Neural cell (in vitro differentiated cells): ENCODE results near the gene RIN3.

Source experiments
- EP300 ChIP-seq: fragments of 450-650 bp; conservative IDR thresholded peaks from 2 replicates; pipeline ENCODE4 v1.6.1; 2014; ENCODE audit warnings: antibody characterized with exemption, mild to moderate bottlenecking, moderate library complexity; ENCODE audit not compliant: poor library complexity, severe bottlenecking
- EZH2 ChIP-seq: fragments of 200-600, 300-800 bp; shearing (Covaris generic), sonication (generic); IDR thresholded peaks from 2 replicates; pipeline ENCODE4 v1.6.1; 2014; ENCODE audit warnings: antibody characterized with exemption, low read length, borderline replicate concordance, mild to moderate bottlenecking; ENCODE audit not compliant: insufficient read depth, poor library complexity, severe bottlenecking
- MXI1 ChIP-seq: fragments of 450-650 bp; conservative IDR thresholded peaks from 2 replicates; pipeline ENCODE4 v1.6.1; 2014; ENCODE audit warnings: antibody characterized with exemption, mild to moderate bottlenecking; ENCODE audit not compliant: poor library complexity, severe bottlenecking
- POLR2AphosphoS5 ChIP-seq: IDR thresholded peaks from 2 replicates; pipeline ENCODE4 v1.6.1; 2012
- RAD21 ChIP-seq: fragments of 450-650 bp; conservative IDR thresholded peaks from 2 replicates; pipeline ENCODE4 v1.6.1; 2014; ENCODE audit warnings: antibody characterized with exemption, mild to moderate bottlenecking, moderate library complexity
- SMC3 ChIP-seq: fragments of 450-650 bp; conservative IDR thresholded peaks from 2 replicates; pipeline ENCODE4 v1.6.1; 2014; ENCODE audit warnings: antibody characterized with exemption, mild to moderate bottlenecking, moderate library complexity; ENCODE audit not compliant: poor library complexity
- TAF1 ChIP-seq: IDR thresholded peaks from 2 replicates; pipeline ENCODE4 v1.6.1; 2012; ENCODE audit warnings: low read depth
- TF ChIP-seq, protein P1 (sequence below): fragments of 450-650 bp; IDR thresholded peaks from 2 replicates; pipeline ENCODE4 v1.5.1; 2014; ENCODE audit warnings: antibody characterized with exemption, mild to moderate bottlenecking, moderate library complexity; ENCODE audit not compliant: poor library complexity, severe bottlenecking
- TF ChIP-seq, protein P2 (sequence below): IDR thresholded peaks from 2 replicates; pipeline ENCODE4 v1.6.1; 2012; ENCODE audit warnings: borderline replicate concordance

DNA sequence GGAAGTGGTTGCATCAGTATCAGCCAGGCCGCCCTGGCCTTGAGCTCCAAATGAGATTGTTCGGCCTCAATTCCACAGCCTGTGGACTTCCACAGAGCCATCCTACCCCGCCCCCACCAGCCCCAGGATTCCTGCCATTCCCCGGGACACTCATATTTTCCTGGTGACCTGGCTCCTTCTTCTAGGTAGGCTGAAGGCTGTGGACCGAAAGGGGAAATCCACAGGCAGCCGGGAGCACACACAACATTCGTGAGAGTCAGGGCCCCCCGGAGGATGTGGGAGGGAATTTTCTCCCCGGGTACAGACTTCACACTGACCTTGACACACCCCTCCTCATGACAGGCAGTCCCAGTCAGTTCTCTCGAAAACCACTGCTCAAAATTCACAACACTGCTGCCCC, 39.9 kb downstream of the RIN3 start:
- TF ChIP-seq, protein P1, sequence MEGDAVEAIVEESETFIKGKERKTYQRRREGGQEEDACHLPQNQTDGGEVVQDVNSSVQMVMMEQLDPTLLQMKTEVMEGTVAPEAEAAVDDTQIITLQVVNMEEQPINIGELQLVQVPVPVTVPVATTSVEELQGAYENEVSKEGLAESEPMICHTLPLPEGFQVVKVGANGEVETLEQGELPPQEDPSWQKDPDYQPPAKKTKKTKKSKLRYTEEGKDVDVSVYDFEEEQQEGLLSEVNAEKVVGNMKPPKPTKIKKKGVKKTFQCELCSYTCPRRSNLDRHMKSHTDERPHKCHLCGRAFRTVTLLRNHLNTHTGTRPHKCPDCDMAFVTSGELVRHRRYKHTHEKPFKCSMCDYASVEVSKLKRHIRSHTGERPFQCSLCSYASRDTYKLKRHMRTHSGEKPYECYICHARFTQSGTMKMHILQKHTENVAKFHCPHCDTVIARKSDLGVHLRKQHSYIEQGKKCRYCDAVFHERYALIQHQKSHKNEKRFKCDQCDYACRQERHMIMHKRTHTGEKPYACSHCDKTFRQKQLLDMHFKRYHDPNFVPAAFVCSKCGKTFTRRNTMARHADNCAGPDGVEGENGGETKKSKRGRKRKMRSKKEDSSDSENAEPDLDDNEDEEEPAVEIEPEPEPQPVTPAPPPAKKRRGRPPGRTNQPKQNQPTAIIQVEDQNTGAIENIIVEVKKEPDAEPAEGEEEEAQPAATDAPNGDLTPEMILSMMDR, result no peak
- no peak for TF ChIP-seq RAD21
- no peak for TF ChIP-seq EP300
- TF ChIP-seq, protein P2, sequence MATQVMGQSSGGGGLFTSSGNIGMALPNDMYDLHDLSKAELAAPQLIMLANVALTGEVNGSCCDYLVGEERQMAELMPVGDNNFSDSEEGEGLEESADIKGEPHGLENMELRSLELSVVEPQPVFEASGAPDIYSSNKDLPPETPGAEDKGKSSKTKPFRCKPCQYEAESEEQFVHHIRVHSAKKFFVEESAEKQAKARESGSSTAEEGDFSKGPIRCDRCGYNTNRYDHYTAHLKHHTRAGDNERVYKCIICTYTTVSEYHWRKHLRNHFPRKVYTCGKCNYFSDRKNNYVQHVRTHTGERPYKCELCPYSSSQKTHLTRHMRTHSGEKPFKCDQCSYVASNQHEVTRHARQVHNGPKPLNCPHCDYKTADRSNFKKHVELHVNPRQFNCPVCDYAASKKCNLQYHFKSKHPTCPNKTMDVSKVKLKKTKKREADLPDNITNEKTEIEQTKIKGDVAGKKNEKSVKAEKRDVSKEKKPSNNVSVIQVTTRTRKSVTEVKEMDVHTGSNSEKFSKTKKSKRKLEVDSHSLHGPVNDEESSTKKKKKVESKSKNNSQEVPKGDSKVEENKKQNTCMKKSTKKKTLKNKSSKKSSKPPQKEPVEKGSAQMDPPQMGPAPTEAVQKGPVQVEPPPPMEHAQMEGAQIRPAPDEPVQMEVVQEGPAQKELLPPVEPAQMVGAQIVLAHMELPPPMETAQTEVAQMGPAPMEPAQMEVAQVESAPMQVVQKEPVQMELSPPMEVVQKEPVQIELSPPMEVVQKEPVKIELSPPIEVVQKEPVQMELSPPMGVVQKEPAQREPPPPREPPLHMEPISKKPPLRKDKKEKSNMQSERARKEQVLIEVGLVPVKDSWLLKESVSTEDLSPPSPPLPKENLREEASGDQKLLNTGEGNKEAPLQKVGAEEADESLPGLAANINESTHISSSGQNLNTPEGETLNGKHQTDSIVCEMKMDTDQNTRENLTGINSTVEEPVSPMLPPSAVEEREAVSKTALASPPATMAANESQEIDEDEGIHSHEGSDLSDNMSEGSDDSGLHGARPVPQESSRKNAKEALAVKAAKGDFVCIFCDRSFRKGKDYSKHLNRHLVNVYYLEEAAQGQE, result no peak
- TF ChIP-seq SMC3, result no peak
- TF ChIP-seq EZH2, result no peak
- no peak for TF ChIP-seq POLR2AphosphoS5
- TF ChIP-seq TAF1, result no peak
- TF ChIP-seq MXI1, result no peak
